ENCODE data around the gene KIFBP. TPM values are rescaled to one million over a fixed set of nuclear protein-coding genes. Genes with fewer than 3 reads are reported as not detected.

The KIFBP gene, protein sequence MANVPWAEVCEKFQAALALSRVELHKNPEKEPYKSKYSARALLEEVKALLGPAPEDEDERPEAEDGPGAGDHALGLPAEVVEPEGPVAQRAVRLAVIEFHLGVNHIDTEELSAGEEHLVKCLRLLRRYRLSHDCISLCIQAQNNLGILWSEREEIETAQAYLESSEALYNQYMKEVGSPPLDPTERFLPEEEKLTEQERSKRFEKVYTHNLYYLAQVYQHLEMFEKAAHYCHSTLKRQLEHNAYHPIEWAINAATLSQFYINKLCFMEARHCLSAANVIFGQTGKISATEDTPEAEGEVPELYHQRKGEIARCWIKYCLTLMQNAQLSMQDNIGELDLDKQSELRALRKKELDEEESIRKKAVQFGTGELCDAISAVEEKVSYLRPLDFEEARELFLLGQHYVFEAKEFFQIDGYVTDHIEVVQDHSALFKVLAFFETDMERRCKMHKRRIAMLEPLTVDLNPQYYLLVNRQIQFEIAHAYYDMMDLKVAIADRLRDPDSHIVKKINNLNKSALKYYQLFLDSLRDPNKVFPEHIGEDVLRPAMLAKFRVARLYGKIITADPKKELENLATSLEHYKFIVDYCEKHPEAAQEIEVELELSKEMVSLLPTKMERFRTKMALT
- total RNA-seq (2011; cell fraction: chromatin; rRNA removed; ENCODE audit: low replicate concordance): 11.1 and 16.5 TPM in 2 replicates
- 7.5 and 8.2 TPM in 2 replicates for total RNA-seq (2011; cell fraction: nucleolus; rRNA removed)
- total RNA-seq (2011; cell fraction: nucleoplasm; rRNA removed): 8.2 and 12.1 TPM in 2 replicates
- 13.8 and 17.3 TPM in 2 replicates for total RNA-seq (2014; rRNA removed)
- 18.8 and 20.1 TPM in 2 replicates for total RNA-seq (2014; rRNA removed; fragmentation: Illumina TruSeq; extraction: Trizol)
- 18.7 and 19.7 TPM in 2 replicates for total RNA-seq (2015; rRNA removed; fragmentation: Illumina TruSeq; extraction: Trizol)
- 13.8 and 14.8 TPM in 2 replicates for total RNA-seq (2021)
- polyA plus RNA-seq (2011; rRNA removed): 17.0 and 22.1 TPM in 2 replicates
- polyA plus RNA-seq (2011; cell fraction: cytosol; rRNA removed): 6.9 and 8.8 TPM in 2 replicates
- 9.5 and 9.7 TPM in 2 replicates for polyA plus RNA-seq (2011; cell fraction: nucleus; rRNA removed)
- 13.0 and 14.2 TPM in 2 replicates for polyA plus RNA-seq (2012)
- polyA plus RNA-seq (2014; fragmentation: Illumina TruSeq; extraction: Trizol): 19.9 and 23.2 TPM in 2 replicates
- 1 to 10 TPM; 5.6 to 8.8 TPM for polyA plus RNA-seq (2014; fragmentation: Nextera tagmentation; extraction: Ambion mirVana)
- 13.9 TPM in 2 replicates for polyA plus RNA-seq (2014; rRNA removed)
- polyA minus RNA-seq (2011; rRNA and poly(A)+ RNA removed): 18.2 TPM in 2 replicates
- 10.7 and 11.3 TPM in 2 replicates for polyA minus RNA-seq (2011; cell fraction: cytosol; rRNA and poly(A)+ RNA removed)
- 6.1 and 8.1 TPM in 2 replicates for polyA minus RNA-seq (2011; cell fraction: nucleus; rRNA and poly(A)+ RNA removed)
- percentile 70 among the genes with signal in this experiment for Bru-seq, nascent RNA
- BruChase-seq, experiment 1, labeled RNA remaining after a 2-hour chase: percentile 77 among the genes with signal in this experiment
- BruChase-seq, experiment 2, labeled RNA remaining after a 6-hour chase: percentile 78 among the genes with signal in this experiment
- long read RNA-seq, experiment 1, transcript KIF1BP-201 (7 exons, 2,544 nt): major isoform, 61 of 78 reads
- long read RNA-seq, experiment 1, partial matches to known transcripts: 2 of 78 reads
- long read RNA-seq, experiment 1, other reads (novel, unspliced or antisense): 12 of 78 reads
- long read RNA-seq, experiment 2, transcript KIF1BP-201 (7 exons, 2,544 nt): major isoform, 10 of 15 reads
- long read RNA-seq, experiment 2, partial matches to known transcripts: 0 of 15 reads
- long read RNA-seq, experiment 2, other reads (novel, unspliced or antisense): 5 of 15 reads
- long read RNA-seq, experiment 3, transcript KIF1BP-201 (7 exons, 2,544 nt): major isoform, 20 of 22 reads
- long read RNA-seq, experiment 3, partial matches to known transcripts: 2 of 22 reads
- long read RNA-seq, experiment 3, other reads (novel, unspliced or antisense): 0 of 22 reads

DNA sequence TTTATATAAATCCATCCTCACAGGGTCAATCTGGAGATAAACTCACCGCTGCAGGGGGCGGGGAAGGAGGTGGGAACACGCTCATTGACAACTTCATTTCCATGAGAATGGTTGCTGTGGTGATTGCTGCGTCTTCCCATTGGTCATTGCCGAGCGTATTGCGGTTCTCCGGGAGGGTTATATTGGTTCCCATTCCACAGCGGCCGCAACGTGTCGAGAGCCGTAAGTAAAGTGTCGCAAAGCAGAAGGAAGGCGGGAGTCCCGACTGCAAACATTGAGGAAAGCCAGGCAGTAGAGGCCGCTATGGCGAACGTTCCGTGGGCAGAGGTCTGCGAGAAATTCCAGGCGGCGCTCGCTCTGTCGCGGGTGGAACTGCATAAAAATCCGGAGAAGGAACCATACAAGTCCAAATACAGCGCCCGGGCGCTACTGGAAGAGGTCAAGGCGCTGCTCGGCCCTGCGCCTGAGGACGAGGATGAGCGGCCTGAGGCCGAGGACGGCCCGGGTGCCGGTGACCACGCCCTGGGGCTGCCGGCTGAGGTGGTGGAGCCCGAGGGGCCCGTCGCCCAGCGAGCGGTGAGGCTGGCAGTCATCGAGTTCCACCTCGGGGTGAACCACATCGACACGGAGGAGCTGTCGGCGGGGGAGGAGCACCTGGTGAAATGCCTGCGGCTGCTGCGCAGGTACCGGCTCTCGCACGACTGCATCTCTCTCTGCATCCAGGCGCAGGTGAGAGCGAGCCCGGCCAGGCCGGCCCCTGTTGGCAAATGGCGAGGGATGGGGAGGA is at the start of gene KIFBP:
Gene KIFBP, plus strand, starts transcription at position 274 of the 787 bp plus-strand sequence. Its CDS starts 30 bp downstream, at position 304.
- H2AFZ ChIP-seq (ENCODE audit: low read depth, low read length): peak within 1 kb of the TSS; percentile 98
- H4K20me1 ChIP-seq (replicated peaks; ENCODE audit: control insufficient read depth, insufficient read depth, low read length): no peaks in the 10 kb centered on the region
- peaks cover 23% of the 10 kb centered on the region; the same call in 2 of the 3 replicates for H3K36me3 ChIP-seq (ENCODE audit: control insufficient read depth, insufficient read depth, low read length)
- in situ Hi-C loops (cut with MboI): no loop called here
- peak within 1 kb of the TSS; percentile 95 for H3K4me2 ChIP-seq (ENCODE audit: insufficient read depth, low read length)
- POLR2A ChIA-PET: interaction anchor here (0.6 to 2.5 kb wide), 11 partner anchors 12 to 698 kb away, joined by 3 to 12 read pairs (median 4); partner anchors contain the start of gene DDX21
- WGBS (ENCODE audit: insufficient coverage, low coverage, missing lambda C conversion rate): under 1% methylated on average over 62 of the region's 62 CpGs
- H3K79me2 ChIP-seq (ENCODE audit: control insufficient read depth, insufficient read depth, low read length): peaks cover 34% of the 10 kb centered on the region
- no peaks in the 10 kb centered on the region for H3K27me3 ChIP-seq (ENCODE audit: control insufficient read depth in 2 of 2, insufficient read depth in 2 of 2, low read length in 2 of 2)
- H3K9me1 ChIP-seq (ENCODE audit: control insufficient read depth, insufficient read depth, low read length): no peaks in the 10 kb centered on the region
- no peaks in the 10 kb centered on the region for H3K9me3 ChIP-seq (replicated peaks; ENCODE audit: control insufficient read depth, insufficient read depth, low read depth, low read length)
- DNase-seq (ENCODE audit: extremely low read depth in 1 of 4, low spot score in 3 of 4) (peak; percentile 98 to 99 (median 99)), ATAC-seq (peak; percentile 91), FAIRE-seq (peak; percentile 100)
- H3K4me1 ChIP-seq (replicated peaks in 1 of 2; ENCODE audit: control insufficient read depth in 2 of 2, insufficient read depth in 2 of 2, low read length in 2 of 2): peaks cover 5 to 18% of the 10 kb centered on the region in 2 experiments; a peak in 3 of 5 replicates
- intact Hi-C loops (cut with micrococcal nuclease): loop anchor here (1.0 to 5.0 kb wide), 3 partner anchors 105 to 424 kb away; partner anchors contain the start of gene HKDC1
- peak within 1 kb of the TSS; percentile 65 for H3K27ac ChIP-seq (ENCODE audit: extremely low read depth, low read depth, low read length)
- CTCF ChIA-PET (ENCODE audit: low intra/inter-chr PET ratio): interaction anchor here (0.7 kb wide), 1 partner anchor 812 kb away, joined by 3 read pairs; no protein-coding TSS in a partner anchor
- peak within 1 kb of the TSS; percentile 77 for H3K4me3 ChIP-seq
- peak within 1 kb of the TSS; percentile 79 to 96 for H3K9ac ChIP-seq (ENCODE audit: insufficient read depth in 1 of 2, low read depth in 2 of 2, low read length in 2 of 2)
- TSS peak; percentile 41 for BruUV-seq (replicated peaks)
- TF ChIP-seq CUX1 (CRISPR knock-in tag; IDR thresholded peaks at IDR 0.05) (no peak), HDAC2 (IDR thresholded peaks at IDR 0.05) (peak; percentile 91; the same call in 1 of the 2 replicates), L3MBTL2 (IDR thresholded peaks at IDR 0.05) (peak; percentile 76; the same call in 1 of the 2 replicates), KDM2B (CRISPR knock-in tag; IDR thresholded peaks at IDR 0.05) (0 out of 2 replicates have a peak, but pooled peaks have one; percentile 60), ZFP91 (CRISPR knock-in tag; IDR thresholded peaks at IDR 0.05) (peak; percentile 30; the same call in 1 of the 2 replicates)

Data from K562 (cell line).